Adrenal gland (tissue), 12 donors: Measurements from ENCODE around the gene MVB12B. TPM values are rescaled to one million over a fixed set of nuclear protein-coding genes. Genes with fewer than 3 reads are reported as not detected.
A peak's percentile ranks its signal among the peaks of the same experiment; 100 is the strongest.

Experiments
- DNase-seq, 7 donors: peaks; one replicate each; pipeline ENCODE4 v3.0.0-alpha.2; 2019 to 2020
- H3K27ac ChIP-seq, 5 donors: fragments of 200-600 bp; sonication (generic) in 4 of 5; 1 replicate in 3 of 5; 2 replicates in 2 of 5; pipeline versions ENCODE4 v1.5.1 to v1.8.0; 2016 to 2020; ENCODE audit warnings: mild to moderate bottlenecking in 1 of 5
- H3K27me3 ChIP-seq: fragments of 200-600 bp; 2 replicates; pipeline ENCODE4 v1.8.0; 2021
- H3K36me3 ChIP-seq, 2 donors: fragments of 200-600 bp; replicated peaks in 1 of 2; 1 replicate in 1 of 2; 2 replicates in 1 of 2; pipeline versions ENCODE4 v1.5.1 to v1.8.0; 2018 to 2022
- H3K4me1 ChIP-seq, 2 donors: fragments of 200-600 bp; replicated peaks in 1 of 2; 1 replicate in 1 of 2; 2 replicates in 1 of 2; pipeline versions ENCODE4 v1.5.1 to v1.8.0; 2018 to 2021
- H3K4me3 ChIP-seq, 4 donors: fragments of 200-600 bp; sonication (generic) in 3 of 4; one replicate each; pipeline ENCODE4 v1.5.1; 2016 to 2018
- H3K9me3 ChIP-seq, 3 donors: fragments of 200-600 bp; sonication (generic) in 1 of 3; replicated peaks in 1 of 3; 1 replicate in 2 of 3; 2 replicates in 1 of 3; pipeline versions ENCODE4 v1.5.1 to v1.8.0; 2016 to 2021
- CTCF ChIP-seq, 6 experiments: fragments of 450-650 bp in 4 of 6; fragments of 200-600 bp in 2 of 6; sonication (generic) in 1 of 6; IDR thresholded peaks; 1 replicate in 5 of 6; 2 replicates in 1 of 6; pipeline versions ENCODE4 v1.5.1 to v1.8.0; 2016 to 2021; ENCODE audit warnings: antibody characterized with exemption in 6 of 6, mild to moderate bottlenecking in 2 of 6, moderate library complexity in 1 of 6
- POLR2A ChIP-seq, 2 donors: fragments of 450-650 bp; IDR thresholded peaks; one replicate each; pipeline ENCODE4 v1.6.1; 2017; ENCODE audit warnings: antibody characterized with exemption in 2 of 2, mild to moderate bottlenecking in 2 of 2, moderate library complexity in 1 of 2
- WGBS, 4 donors: extraction: QIAGEN DNeasy Blood & Tissue Kit in 2 of 4; methylation state at CpG; one replicate each; pipeline versions ENCODE4 v1.1.5 to v1.1.7; 2013 to 2017; 5-methylcytosine and 5-hydroxymethylcytosine counted together
- intact Hi-C, 2 donors: fragments of 100-400 bp; cut with DNase I; formaldehyde crosslinking; loops; one replicate each; pipeline versions ENCODE4 v1.14.1 to v1.15.0; 2022 to 2023
- polyA plus RNA-seq, 3 donors: library from polyadenylated mRNA; stranded (reverse); fragments of 200-250 nt in 2 of 3; fragments of 350-450 nt in 1 of 3; fragmentation: Illumina TruSeq in 1 of 3; extraction: RNeasy Lipid Tissue Mini Kit (QIAGEN cat#74804) in 1 of 3; gene quantifications; one replicate each; pipeline ENCODE4 v1.2.3, GENCODE V29; 2013 to 2014
- total RNA-seq, 9 donors: library from RNA; depleted of rRNA in 4 of 9; stranded (reverse); fragments of >200 nt in 4 of 9; fragments of 120-200 nt in 1 of 9; fragmentation: NEBNext Ultra II Directional in 1 of 9; extraction: Animal tissue kit (Norgen Biotek cat#: 25700) in 1 of 9; gene quantifications; one replicate each; pipeline versions ENCODE4 v1.1.0 to v1.2.4, GENCODE V29; 2013 to 2023
- donor health status: healthy with polysubstance abuse.
- donor health status: Bipolar disorder and iron deficiency.
- donor health status: DM: yes; HTN: yes; CAD: no.
- donor health status: DM: no; HTN: no; CAD: no.
- donor health status: DM: no; HTN: no; CAD: no.
- donor health status: DM: yes; HTN: yes; CAD: no.

The MVB12B gene
- total and polyA plus RNA-seq, 12 donors = 3.7 to 20.5 (median 12.8) TPM

GRCh38 chr9:126448136-126448535 lies 121.5 kb downstream of the MVB12B start:
- Histone ChIP-seq H3K4me3 (no peak overlapping the region), H3K4me1 (no peaks in the 10 kb centered on the region), H3K9me3 (no peaks in the 10 kb centered on the region), H3K27me3 (no peaks in the 10 kb centered on the region), H3K36me3 (no peaks in the 10 kb centered on the region), H3K27ac (no peak overlapping the region)
- DNase-seq = no peak
- TF ChIP-seq CTCF (IDR thresholded peaks at IDR 0.05) = no peak
- TF ChIP-seq POLR2A (IDR thresholded peaks at IDR 0.05) = no peak
- 88 to 96% (median 91%) methylated on average over 2 of the region's 2 CpGs for WGBS, 4 donors
- intact Hi-C loops = no loop called here

GRCh38 chr9:126448865-126449577 lies 122.4 kb downstream of the MVB12B start:
- WGBS, 4 donors = 92 to 100% (median 94%) methylated on average over 2 to 14 of the region's 14 CpGs
- Histone ChIP-seq H3K9me3 (no peaks in the 10 kb centered on the region), H3K27me3 (no peaks in the 10 kb centered on the region), H3K4me1 (no peaks in the 10 kb centered on the region), H3K27ac (no peak overlapping the region), H3K36me3 (no peaks in the 10 kb centered on the region), H3K4me3 (no peak overlapping the region)
- TF ChIP-seq POLR2A (IDR thresholded peaks at IDR 0.05) (no peak), CTCF (IDR thresholded peaks at IDR 0.05) (no peak)
- intact Hi-C loops = no loop called here
- no peak for DNase-seq

GRCh38 chr9:126449725-126450667 lies 123.4 kb downstream of the MVB12B start:
- H3K9me3 ChIP-seq = no peaks in the 10 kb centered on the region
- no peaks in the 10 kb centered on the region for H3K27me3 ChIP-seq
- 88 to 91% (median 90%) methylated on average over 9 to 12 of the region's 12 CpGs for WGBS, 4 donors
- no peaks in the 10 kb centered on the region for H3K36me3 ChIP-seq
- DNase-seq = peak in 1 of 7 donors; percentile 5
- TF ChIP-seq POLR2A (IDR thresholded peaks at IDR 0.05) (no peak), CTCF (IDR thresholded peaks at IDR 0.05) (no peak)
- H3K27ac ChIP-seq = no peak overlapping the region
- H3K4me1 ChIP-seq = no peaks in the 10 kb centered on the region
- intact Hi-C loops = no loop called here
- H3K4me3 ChIP-seq = no peak overlapping the region

- H3K9me3 ChIP-seq = no peaks in the 10 kb centered on the region
- no peaks in the 10 kb centered on the region for H3K27me3 ChIP-seq
- no peak overlapping the region for H3K27ac ChIP-seq
- H3K36me3 ChIP-seq = no peaks in the 10 kb centered on the region
- 96 to 99% (median 96%) methylated on average over 3 to 6 of the region's 6 CpGs for WGBS, 4 donors
- no peak overlapping the region for H3K4me3 ChIP-seq
- no peaks in the 10 kb centered on the region for H3K4me1 ChIP-seq
- intact Hi-C loops = no loop called here
- TF ChIP-seq CTCF (IDR thresholded peaks at IDR 0.05) (no peak), POLR2A (IDR thresholded peaks at IDR 0.05) (no peak)
- no peak for DNase-seq
Measured at GRCh38 chr9:126450668-126451205, 124.1 kb downstream of the MVB12B start.
